Stimulated activated CD8-positive, alpha-beta memory T cell treated with anti-CD3 and anti-CD28 coated beads, Interleukin-4, amount 100 ng/mL, for 1 hour (primary cell): ENCODE results near the gene KRT86.
"Not testable (repeated sequence)": the region's sequence is repeated elsewhere in the genome, so short reads cannot be mapped to it uniquely, and the experiment has no call there.

Experiments
- DNase-seq, 2 donors: peaks; one replicate each; pipeline ENCODE4 v3.0.0-alpha.2; 2020; ENCODE audit warnings: low read depth in 2 of 2, low spot score in 1 of 2

KRT86 gene

GRCh38 chr12:52267266-52267665, 7.2 kb upstream of the KRT86 start:
- no peak for DNase-seq

GRCh38 chr12:52267699-52268098, 6.7 kb upstream of the KRT86 start:
- no peak for DNase-seq

- no peak for DNase-seq
These were observed 6.2 kb upstream of the KRT86 start for GRCh38 chr12:52268212-52268611.

GRCh38 chr12:52270541-52271070, 3.8 kb upstream of the KRT86 start:
- DNase-seq = no peak

- no peak for DNase-seq
These were observed 3.3 kb upstream of the KRT86 start for GRCh38 chr12:52271158-52271557.

- no peak for DNase-seq
These were observed 1.2 kb downstream of the KRT86 start for GRCh38 chr12:52275686-52276085.

DNA sequence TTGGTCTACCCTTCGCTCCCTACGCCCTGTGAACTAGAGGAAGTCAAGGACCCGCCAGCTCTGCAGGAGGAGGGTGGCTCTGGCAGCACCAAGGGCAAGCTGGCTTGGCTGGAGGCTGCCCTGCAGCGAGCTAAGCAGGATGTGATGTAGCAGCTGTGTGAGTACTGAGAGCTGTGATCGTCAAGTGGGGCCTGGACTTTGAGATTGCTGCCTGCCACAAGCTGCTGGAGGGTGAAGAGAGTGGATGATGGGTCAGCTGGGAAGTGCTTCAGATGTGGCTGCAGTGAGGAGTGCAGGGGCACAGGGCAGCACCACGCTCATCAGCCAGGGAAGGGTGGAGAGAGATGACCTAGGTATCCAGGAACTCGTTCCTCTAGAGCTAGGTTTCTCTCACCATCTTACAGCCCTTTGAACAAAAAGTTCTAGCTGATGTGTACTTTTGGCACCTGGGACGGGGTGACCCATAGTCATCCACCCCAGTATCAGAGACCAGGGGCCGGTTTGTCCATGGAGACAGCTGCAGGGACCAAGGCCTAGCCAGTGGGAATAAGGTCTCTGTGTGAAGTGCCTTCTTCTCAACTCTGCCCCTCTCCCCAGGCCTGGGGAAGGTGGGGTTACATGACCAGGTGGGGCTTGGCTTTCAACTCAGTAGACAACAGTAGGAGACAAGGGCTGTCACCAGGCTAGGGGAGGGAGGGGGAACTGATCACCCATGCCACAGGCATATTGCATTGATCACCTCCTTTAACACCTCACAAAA, 3.2 kb downstream of the KRT86 start:
- no peak for DNase-seq

DNA sequence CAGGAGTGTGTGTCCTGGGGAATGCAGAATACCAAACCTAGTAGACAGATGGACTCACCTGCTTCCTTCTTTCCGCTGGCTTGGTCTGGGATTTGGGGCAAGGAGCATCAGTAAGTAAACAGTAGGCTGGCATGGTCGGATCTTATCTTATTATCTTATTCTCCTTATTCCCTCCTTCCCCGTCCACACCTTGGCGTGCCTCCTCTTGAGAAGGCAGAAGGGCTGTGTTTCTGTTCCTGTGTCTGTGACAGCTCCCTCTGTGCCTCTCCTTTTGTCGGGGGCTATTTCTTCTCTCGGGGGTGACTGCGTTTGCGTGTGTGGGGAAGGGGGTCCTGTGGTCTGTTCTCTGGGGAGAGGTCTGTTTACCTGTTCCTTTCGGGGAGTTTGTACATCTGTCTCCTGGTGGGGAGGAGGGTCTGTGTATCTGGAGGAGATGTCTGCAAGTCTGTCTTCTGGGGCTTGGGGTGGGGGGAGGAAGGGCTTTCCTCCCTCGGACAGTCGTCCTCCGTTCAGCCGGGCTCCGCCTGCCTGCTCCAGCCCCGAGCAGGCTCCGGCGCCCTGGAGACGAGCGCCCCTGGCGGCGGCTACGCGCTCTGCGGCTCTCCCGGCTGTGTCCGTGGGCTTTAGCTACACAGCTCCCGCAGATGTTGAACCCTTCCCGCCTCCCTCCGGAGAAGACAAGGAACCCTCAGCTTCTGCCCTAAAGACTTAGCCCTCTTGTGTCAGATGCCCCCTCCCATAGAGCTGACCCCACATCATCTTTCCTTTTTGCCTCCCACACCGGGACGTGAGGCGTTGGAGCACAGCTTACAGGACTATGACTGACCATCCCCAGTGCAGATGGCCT, 4.4 kb downstream of the KRT86 start:
- DNase-seq = peak; percentile 31 to 42

- no peak for DNase-seq
These were observed 5.2 kb downstream of the KRT86 start for GRCh38 chr12:52279422-52280318.

DNA sequence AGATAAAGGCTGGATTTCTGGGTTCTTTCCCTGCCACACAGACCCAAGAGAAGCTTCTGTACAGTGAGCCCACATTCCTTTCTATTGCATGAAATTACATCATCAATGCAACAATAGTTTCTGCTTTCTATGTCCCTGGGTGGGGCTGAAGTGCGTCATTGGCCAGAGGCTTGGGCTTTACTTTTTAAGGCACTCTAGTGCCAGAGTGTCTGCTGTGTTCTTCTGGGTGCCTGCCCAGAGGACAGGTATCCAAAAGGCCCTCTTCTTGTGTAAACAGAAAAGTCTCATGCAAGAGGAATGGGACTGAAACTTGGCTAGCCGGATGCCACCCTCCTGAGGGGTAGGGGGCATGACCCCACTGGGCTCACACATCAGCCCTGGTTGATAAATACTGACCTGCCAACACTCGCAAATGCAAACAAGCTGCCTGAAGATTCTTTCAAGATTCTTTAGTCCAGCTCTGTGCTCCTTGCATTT, 5.9 kb downstream of the KRT86 start:
- no peak for DNase-seq

DNA sequence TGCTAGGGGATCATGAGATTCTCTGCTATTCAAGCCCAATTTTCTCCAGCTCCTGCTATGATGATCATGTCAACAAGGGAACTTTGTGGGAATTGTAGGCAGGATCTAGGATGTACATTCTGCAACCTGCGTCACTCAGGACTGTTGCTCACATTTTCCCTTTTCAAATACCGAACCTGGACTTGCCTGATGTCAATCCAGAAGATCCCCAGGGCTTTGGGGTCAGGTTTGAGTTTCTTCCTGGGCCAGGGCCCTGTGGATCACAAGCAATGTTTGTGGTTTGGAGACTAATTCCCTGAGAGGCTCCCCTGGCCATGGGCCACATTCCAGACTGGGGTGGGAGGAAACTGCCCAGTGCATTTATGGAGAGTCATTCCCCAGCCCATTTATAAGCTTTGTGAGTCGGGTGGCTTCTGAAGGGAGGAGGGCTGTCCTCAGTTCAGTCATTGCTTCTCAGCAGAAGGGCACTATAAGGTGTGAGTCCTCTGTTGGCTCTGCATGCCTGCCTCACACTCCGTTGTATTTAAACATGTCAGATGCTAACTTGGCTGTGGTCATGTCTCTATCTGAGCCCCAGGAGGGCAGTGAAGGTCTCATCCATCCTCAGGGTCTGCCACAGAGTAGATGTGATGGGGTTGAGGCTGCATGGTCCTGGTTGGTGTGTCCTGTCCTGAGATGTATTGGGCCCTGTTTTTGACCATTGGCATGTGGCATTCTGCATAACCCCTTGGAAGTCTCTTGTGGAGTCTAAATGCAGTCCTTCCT, 6.5 kb downstream of the KRT86 start:
- DNase-seq = no peak

DNA sequence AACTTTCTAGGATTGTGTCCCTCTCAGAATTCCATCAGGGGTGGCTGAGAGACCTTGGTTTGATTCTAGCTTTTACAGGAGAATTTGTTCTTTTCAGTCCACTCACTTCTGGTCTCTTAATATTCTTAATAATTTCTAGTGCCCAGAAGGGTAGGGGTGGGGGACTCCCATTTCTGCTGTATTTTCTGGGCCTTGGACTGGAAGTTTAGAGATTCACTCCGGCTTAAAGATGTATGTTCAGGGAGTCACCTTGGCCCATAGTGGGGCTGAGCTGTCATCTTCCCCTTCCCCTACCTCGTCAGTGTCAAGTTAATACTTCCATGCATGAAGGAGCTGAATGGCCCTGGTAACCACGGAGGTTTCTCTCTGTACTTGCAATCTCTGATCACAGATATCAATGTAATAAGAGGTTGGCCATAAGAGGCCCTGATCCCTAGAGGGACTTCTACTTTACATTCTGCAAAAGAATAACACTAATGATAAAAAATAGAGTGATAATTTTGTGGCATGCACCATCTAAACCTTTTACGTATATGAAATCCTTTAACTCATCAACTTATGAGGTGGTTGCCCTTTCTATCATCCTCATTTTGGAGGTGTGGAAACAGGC, 10.2 kb downstream of the KRT86 start:
- DNase-seq = no peak

GRCh38 chr12:52285172-52285745, 10.8 kb downstream of the KRT86 start:
- DNase-seq = no peak

- no peak for DNase-seq
These were observed 11.5 kb downstream of the KRT86 start for GRCh38 chr12:52285851-52286530.

DNA sequence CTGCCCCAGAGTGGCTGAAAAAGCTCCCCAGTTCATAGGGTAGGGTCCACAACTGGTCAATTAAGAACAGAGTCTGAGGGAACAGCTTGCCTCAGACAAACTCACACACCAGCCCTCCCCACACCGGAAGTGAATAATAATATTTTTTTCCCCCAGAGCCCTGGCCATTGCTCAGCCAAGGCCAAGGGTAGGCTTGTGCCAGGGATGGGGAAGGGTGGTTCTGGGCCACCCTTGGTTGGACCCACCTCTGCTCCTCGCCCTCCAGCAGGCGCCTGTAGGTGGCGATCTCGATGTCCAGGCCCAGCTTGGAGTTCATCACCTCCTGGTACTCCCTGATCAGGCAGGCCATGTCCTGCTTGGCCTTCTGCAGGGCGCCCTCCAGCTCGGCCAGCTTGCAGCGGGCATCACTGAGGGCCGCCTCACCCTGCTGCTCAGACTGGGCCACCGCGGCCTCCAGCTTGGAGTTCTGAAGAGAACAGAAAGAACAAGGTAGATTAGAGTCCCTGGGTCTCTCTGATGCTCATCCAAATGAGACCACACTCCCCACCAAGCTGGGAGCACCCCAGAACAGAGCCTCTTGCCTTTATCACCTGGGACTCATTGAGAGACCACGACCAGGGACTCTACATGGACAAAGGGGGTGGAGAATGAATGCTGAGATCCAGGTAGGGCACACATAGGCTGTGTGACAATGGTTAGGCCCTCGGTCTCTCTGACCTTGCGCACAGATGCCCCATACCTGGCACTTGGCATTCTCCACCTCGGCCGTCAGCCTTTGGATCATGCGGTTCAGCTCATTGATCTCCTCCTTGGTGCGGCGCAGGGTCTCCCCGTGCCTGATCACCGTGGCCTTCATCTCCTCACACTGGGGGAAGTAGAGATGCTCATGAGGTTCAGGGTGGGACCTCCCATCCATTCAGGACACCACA, 12.7 kb downstream of the KRT86 start:
- DNase-seq = not testable (repeated sequence)

DNA sequence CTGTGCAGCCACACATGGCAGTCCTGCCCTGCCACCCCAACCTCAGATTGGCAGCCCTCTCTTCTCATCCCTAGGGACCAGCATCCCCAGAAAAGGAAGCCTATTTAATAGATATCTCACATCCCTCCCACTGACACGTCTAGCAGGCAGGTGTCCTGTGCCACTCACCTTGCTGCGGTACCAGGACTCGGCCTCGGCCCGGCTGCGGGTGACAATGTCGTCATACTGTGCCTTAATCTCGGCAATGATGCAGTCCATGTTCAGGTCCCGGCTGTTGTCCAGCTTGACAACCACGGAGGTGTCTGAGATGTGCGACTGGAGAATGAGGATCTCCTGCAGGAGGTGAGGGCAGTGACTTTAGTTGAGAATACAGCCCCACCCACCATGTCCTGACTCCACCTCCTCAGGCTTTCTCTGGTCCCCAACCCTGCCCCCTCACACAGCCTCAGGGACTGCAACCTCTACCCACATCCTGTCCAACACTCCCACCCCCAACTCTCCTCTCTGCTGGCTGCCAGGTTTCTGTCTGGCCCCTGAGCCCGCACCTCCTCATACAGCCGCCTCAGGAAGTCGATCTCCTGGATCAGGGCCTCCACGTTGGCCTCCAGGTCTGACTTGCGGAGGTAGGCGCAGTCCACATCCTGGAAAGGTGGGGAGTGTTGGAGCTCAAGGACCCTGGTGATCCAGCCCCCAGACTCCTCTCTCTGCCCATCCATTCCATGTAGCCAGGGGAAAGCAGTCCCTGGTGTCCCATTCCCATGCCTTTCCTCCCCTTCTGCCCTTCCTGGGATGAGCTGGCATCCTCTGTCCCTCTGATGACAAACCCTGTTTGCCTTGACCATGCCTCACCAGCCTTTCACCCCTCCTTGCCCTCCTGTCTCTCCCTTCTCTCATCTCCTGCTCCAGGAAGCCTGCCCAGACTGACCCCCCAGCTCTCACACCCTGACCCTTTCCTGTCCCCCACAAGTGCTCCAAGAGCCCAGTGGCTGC, 13.7 kb downstream of the KRT86 start:
- DNase-seq = not testable (repeated sequence)
